ENCODE data around the gene CLTCL1. TPM values are rescaled to one million over a fixed set of nuclear protein-coding genes. Genes with fewer than 3 reads are reported as not detected.
A peak's percentile ranks its signal among the peaks of the same experiment; 100 is the strongest.

Gene CLTCL1
- total and polyA plus RNA-seq, 9 of the 15 experiments (the other 6 are each of a cell fraction or from before 2014, with no cell fraction given), result 1.1 to 11.7 (median 5.0) TPM

DNA sequence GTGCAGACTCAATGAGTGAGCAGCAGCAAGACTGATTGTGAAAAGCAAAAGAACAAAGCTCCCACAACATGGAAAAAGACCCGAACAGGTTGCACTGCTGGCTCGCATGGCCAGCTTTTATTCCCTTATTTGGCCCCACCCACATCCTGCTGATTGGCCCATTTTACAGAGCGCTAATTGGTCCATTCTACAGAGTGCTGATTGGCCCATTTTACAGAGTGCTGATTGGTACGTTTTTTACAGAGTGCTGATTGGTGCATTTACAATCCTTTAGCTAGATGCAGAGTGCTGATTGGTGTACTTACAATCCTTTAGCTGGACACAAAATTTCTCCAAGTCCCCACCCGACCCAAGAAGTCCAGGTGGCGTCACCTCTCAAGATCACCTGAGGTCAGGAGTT lies 97.6 kb downstream of the CLTCL1 start (continued):
- TF ChIP-seq, protein P1, sequence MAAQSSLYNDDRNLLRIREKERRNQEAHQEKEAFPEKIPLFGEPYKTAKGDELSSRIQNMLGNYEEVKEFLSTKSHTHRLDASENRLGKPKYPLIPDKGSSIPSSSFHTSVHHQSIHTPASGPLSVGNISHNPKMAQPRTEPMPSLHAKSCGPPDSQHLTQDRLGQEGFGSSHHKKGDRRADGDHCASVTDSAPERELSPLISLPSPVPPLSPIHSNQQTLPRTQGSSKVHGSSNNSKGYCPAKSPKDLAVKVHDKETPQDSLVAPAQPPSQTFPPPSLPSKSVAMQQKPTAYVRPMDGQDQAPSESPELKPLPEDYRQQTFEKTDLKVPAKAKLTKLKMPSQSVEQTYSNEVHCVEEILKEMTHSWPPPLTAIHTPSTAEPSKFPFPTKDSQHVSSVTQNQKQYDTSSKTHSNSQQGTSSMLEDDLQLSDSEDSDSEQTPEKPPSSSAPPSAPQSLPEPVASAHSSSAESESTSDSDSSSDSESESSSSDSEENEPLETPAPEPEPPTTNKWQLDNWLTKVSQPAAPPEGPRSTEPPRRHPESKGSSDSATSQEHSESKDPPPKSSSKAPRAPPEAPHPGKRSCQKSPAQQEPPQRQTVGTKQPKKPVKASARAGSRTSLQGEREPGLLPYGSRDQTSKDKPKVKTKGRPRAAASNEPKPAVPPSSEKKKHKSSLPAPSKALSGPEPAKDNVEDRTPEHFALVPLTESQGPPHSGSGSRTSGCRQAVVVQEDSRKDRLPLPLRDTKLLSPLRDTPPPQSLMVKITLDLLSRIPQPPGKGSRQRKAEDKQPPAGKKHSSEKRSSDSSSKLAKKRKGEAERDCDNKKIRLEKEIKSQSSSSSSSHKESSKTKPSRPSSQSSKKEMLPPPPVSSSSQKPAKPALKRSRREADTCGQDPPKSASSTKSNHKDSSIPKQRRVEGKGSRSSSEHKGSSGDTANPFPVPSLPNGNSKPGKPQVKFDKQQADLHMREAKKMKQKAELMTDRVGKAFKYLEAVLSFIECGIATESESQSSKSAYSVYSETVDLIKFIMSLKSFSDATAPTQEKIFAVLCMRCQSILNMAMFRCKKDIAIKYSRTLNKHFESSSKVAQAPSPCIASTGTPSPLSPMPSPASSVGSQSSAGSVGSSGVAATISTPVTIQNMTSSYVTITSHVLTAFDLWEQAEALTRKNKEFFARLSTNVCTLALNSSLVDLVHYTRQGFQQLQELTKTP (IDR thresholded peaks at IDR 0.05; ENCODE audit: low read depth in 1 of 2, partially characterized antibody in 2 of 2), result no peak
- no peak for TF ChIP-seq HDAC8 (tag; IDR thresholded peaks at IDR 0.05)
- no peak for TF ChIP-seq CBX8 (IDR thresholded peaks at IDR 0.05; ENCODE audit: borderline replicate concordance, extremely low read depth, low read depth, low read length, poor library complexity, severe bottlenecking)
- no peak for TF ChIP-seq FOXK2 (conservative IDR thresholded peaks at IDR 0.05 in 1 of 2, IDR thresholded peaks at IDR 0.05 in 1 of 2; ENCODE audit: low read depth in 2 of 2)
- no peak for TF ChIP-seq OTX1 (CRISPR knock-in tag; IDR thresholded peaks at IDR 0.05)
- no peak for TF ChIP-seq SLC30A9 (CRISPR knock-in tag; IDR thresholded peaks at IDR 0.05)
- TF ChIP-seq KLF6 (CRISPR knock-in tag; IDR thresholded peaks at IDR 0.05; ENCODE audit: borderline replicate concordance), result no peak
- TF ChIP-seq MBD2 (IDR thresholded peaks at IDR 0.05; ENCODE audit: borderline replicate concordance, low read depth), result peak; percentile 65; the same call in 1 of the 2 replicates
- TF ChIP-seq KAT7 (CRISPR knock-in tag; IDR thresholded peaks at IDR 0.05; ENCODE audit: borderline replicate concordance), result no peak
- no peak for TF ChIP-seq ZNF668 (CRISPR knock-in tag; IDR thresholded peaks at IDR 0.05)
- no peak for TF ChIP-seq CREBBP (IDR thresholded peaks at IDR 0.05; ENCODE audit: low read depth, low read length)
- TF ChIP-seq BHLHE40 (IDR thresholded peaks at IDR 0.05; ENCODE audit: low read length), result no peak
- TF ChIP-seq, protein P2, sequence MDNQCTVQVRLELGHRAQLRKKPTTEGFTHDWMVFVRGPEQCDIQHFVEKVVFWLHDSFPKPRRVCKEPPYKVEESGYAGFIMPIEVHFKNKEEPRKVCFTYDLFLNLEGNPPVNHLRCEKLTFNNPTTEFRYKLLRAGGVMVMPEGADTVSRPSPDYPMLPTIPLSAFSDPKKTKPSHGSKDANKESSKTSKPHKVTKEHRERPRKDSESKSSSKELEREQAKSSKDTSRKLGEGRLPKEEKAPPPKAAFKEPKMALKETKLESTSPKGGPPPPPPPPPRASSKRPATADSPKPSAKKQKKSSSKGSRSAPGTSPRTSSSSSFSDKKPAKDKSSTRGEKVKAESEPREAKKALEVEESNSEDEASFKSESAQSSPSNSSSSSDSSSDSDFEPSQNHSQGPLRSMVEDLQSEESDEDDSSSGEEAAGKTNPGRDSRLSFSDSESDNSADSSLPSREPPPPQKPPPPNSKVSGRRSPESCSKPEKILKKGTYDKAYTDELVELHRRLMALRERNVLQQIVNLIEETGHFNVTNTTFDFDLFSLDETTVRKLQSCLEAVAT (IDR thresholded peaks at IDR 0.05), result peak in 1 of 2 experiments; percentile 30; a peak in 1 of 4 replicates
- no peak for TF ChIP-seq KDM1A (IDR thresholded peaks at IDR 0.05)
- TF ChIP-seq GATA2 (CRISPR knock-in tag; IDR thresholded peaks at IDR 0.05), result no peak
- TF ChIP-seq BRCA1 (IDR thresholded peaks at IDR 0.05), result no peak
- TF ChIP-seq BRCA1 (CRISPR knock-in tag; IDR thresholded peaks at IDR 0.05), result no peak
- TF ChIP-seq, protein P3, sequence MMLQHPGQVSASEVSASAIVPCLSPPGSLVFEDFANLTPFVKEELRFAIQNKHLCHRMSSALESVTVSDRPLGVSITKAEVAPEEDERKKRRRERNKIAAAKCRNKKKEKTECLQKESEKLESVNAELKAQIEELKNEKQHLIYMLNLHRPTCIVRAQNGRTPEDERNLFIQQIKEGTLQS (IDR thresholded peaks at IDR 0.05), result no peak
- TF ChIP-seq, protein P3 (CRISPR knock-in tag; conservative IDR thresholded peaks at IDR 0.05), result peak; percentile 34; the same call in 1 of the 2 replicates
